ENCODE measurements around the gene SLC13A2.

Gene SLC13A2

DNA sequence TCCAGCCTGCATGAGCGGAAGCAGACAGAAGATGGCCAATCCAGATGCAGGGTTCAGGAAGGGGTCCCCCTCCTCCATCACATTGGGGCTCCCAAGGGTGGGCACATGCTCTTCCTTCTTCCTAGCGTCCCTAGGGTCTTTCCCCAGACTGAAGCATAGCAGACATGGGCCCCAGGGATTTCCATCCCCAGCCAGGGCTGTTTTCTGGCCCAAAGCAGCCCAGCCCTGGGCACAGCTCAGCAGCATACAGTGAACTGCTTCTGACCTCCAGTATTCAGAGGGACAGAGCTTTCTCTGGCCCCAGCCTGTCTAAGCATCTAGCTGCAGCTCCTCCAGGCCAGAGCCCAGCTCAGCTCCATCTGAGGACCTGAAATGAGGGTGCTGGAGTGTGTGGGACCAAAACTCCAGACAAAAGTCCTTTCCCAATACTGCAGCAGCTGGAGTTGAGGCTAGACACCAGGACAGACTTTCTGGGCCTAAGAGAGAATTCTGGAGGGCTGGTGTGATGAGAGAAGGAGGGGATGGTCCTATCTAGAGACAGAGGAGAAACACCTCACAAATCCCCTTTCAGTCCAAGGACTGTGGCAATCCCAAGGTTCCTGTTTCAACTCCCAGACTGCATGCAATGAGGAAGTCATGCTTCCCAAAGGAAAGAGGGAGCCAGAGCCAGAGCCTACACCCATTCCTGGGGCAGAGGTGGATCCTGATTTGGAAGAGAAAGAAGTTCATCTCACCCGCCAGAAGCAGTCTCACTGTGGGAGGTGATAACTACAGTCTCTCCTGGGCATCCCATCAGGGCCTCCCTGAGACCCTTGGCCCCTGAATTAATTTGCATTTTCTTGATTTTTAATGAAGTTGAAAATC, 28.2 kb downstream of the SLC13A2 start:
- H2BK5ac ChIP-seq (ENCODE audit: low read length) = no peak overlapping the region
- no peak overlapping the region for H3K23ac ChIP-seq (ENCODE audit: low read length)
- no peak overlapping the region for H2BK15ac ChIP-seq (replicated peaks; ENCODE audit: low read depth)
- H3K4me3 ChIP-seq (ENCODE audit: low read length) = no peak overlapping the region
- no CpG with 5 or more reads among the region's 3 CpGs for WGBS (ENCODE audit: extremely low coverage, insufficient coverage, low lambda C conversion rate)
- H3K79me1 ChIP-seq (ENCODE audit: low read length) = no peaks in the 10 kb centered on the region
- no peak for DNase-seq
- no peak overlapping the region for H3K56ac ChIP-seq (ENCODE audit: low read length)
- H2BK120ac ChIP-seq (ENCODE audit: low read depth, low read length) = no peak overlapping the region
- no peaks in the 10 kb centered on the region for H3K36me3 ChIP-seq (ENCODE audit: control insufficient read depth, insufficient read depth, low read length)
- no peak overlapping the region for H3K27ac ChIP-seq (ENCODE audit: low read depth, low read length)
- H4K8ac ChIP-seq (ENCODE audit: low read depth, low read length) = no peak overlapping the region
- no peaks in the 10 kb centered on the region for H3K27me3 ChIP-seq (ENCODE audit: insufficient read depth, low read length, poor library complexity)
- no peak overlapping the region for H3K4ac ChIP-seq (ENCODE audit: low read depth, low read length)
- no peak overlapping the region for H3K4me2 ChIP-seq (ENCODE audit: low read length)
- H3K9ac ChIP-seq (ENCODE audit: low read length) = no peak overlapping the region
- H3K79me2 ChIP-seq (ENCODE audit: control insufficient read depth, insufficient read depth, low read length) = no peaks in the 10 kb centered on the region
- H2AK5ac ChIP-seq (ENCODE audit: low read length) = no peak overlapping the region
- no peak overlapping the region for H3K18ac ChIP-seq (ENCODE audit: low read length)
- no peak overlapping the region for H4K5ac ChIP-seq (ENCODE audit: low read length)
- H3K4me1 ChIP-seq (ENCODE audit: control insufficient read depth, low read depth, low read length) = no peaks in the 10 kb centered on the region

DNA sequence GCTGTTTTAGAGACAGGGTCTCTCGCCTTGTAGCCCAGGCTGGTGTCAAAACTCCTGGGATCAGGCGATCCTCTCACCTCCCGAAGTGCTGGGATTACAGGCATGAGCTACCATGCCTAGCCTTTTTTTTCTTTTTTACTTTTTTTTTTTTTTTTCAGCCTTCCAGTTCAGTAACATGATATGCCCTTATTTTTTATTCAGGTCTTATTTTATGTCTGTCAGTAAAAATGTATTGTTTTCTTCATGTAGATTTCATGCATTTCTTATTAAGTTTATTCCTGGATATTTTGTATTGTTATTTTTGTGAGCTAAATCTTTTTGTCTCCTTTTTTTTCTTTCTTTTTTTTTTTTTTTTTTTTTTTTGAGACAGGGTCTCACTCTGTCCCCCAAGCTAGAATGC, 30.0 kb downstream of the SLC13A2 start:
- H3K79me2 ChIP-seq (ENCODE audit: control insufficient read depth, insufficient read depth, low read length) = no peaks in the 10 kb centered on the region
- H3K79me1 ChIP-seq (ENCODE audit: low read length) = no peaks in the 10 kb centered on the region
- no peak overlapping the region for H2BK120ac ChIP-seq (ENCODE audit: low read depth, low read length)
- DNase-seq = no peak
- H3K23ac ChIP-seq (ENCODE audit: low read length) = no peak overlapping the region
- H3K18ac ChIP-seq (ENCODE audit: low read length) = no peak overlapping the region
- H4K8ac ChIP-seq (ENCODE audit: low read depth, low read length) = no peak overlapping the region
- H2BK5ac ChIP-seq (ENCODE audit: low read length) = no peak overlapping the region
- no peaks in the 10 kb centered on the region for H3K4me1 ChIP-seq (ENCODE audit: control insufficient read depth, low read depth, low read length)
- H2BK15ac ChIP-seq (replicated peaks; ENCODE audit: low read depth) = no peak overlapping the region
- H3K4ac ChIP-seq (ENCODE audit: low read depth, low read length) = no peak overlapping the region
- no peak overlapping the region for H3K27ac ChIP-seq (ENCODE audit: low read depth, low read length)
- H3K27me3 ChIP-seq (ENCODE audit: insufficient read depth, low read length, poor library complexity) = no peaks in the 10 kb centered on the region
- no CpG with 5 or more reads among the region's 3 CpGs for WGBS (ENCODE audit: extremely low coverage, insufficient coverage, low lambda C conversion rate)
- no peak overlapping the region for H2AK5ac ChIP-seq (ENCODE audit: low read length)
- H3K36me3 ChIP-seq (ENCODE audit: control insufficient read depth, insufficient read depth, low read length) = no peaks in the 10 kb centered on the region
- no peak overlapping the region for H4K5ac ChIP-seq (ENCODE audit: low read length)
- H3K4me3 ChIP-seq (ENCODE audit: low read length) = no peak overlapping the region
- H3K9ac ChIP-seq (ENCODE audit: low read length) = no peak overlapping the region
- no peak overlapping the region for H3K56ac ChIP-seq (ENCODE audit: low read length)
- no peak overlapping the region for H3K4me2 ChIP-seq (ENCODE audit: low read length)

DNA sequence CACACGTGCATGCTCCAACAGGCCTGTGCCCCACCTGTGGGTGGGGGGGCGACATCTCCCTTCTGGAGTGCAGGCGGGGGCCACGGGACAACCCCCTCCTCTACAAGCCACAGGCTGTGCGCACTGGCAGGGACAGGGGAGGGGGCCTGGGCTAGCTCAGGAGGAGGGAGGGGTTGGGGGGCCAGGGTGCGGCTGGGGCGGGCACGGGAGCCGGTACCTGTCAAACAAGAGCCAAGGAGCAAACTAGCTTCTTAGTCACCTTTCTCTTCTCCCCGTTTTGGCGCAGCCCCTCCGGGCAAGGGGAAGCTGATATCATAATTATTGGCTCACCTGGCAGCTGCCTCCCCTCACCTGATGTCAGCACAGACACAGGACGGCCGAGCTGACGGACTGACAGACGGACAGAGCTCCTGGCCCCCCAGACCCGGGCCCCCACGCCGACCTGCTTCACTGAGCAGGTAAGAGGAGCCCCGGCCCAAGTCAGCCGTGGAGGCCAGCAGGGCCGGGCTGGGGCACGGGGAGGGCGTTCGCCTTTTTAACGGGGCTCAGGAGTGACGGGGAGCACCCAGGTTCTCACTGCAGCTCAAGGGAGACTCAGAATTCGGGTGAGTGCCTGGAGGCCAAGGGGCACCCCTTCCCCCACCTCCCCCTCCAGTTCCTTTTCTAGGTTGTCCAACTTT, 32.7 kb downstream of the SLC13A2 start, which contains the start of gene FOXN1:
Gene FOXN1 (plus strand): TSS at position 363 of the 680 bp plus-strand sequence. CDS start 17,622 bp downstream, outside the sequence.
- Histone ChIP-seq H2BK120ac (ENCODE audit: low read depth, low read length) (no peak within 1 kb of the TSS), H3K23ac (ENCODE audit: low read length) (no peak within 1 kb of the TSS), H3K4ac (ENCODE audit: low read depth, low read length) (no peak within 1 kb of the TSS), H3K27me3 (ENCODE audit: insufficient read depth, low read length, poor library complexity) (no peaks in the 10 kb centered on the region), H3K79me1 (ENCODE audit: low read length) (no peaks in the 10 kb centered on the region), H2BK5ac (ENCODE audit: low read length) (no peak within 1 kb of the TSS), H3K18ac (ENCODE audit: low read length) (no peak within 1 kb of the TSS), H3K79me2 (ENCODE audit: control insufficient read depth, insufficient read depth, low read length) (no peaks in the 10 kb centered on the region), H3K56ac (ENCODE audit: low read length) (no peak within 1 kb of the TSS), H3K27ac (ENCODE audit: low read depth, low read length) (no peak within 1 kb of the TSS), H2BK15ac (replicated peaks; ENCODE audit: low read depth) (no peak within 1 kb of the TSS), H2AK5ac (ENCODE audit: low read length) (no peak within 1 kb of the TSS), H3K4me2 (ENCODE audit: low read length) (no peak within 1 kb of the TSS), H3K9ac (ENCODE audit: low read length) (no peak within 1 kb of the TSS), H3K4me1 (ENCODE audit: control insufficient read depth, low read depth, low read length) (no peaks in the 10 kb centered on the region), H4K5ac (ENCODE audit: low read length) (no peak within 1 kb of the TSS), H4K8ac (ENCODE audit: low read depth, low read length) (no peak within 1 kb of the TSS), H3K36me3 (ENCODE audit: control insufficient read depth, insufficient read depth, low read length) (no peaks in the 10 kb centered on the region), H3K4me3 (ENCODE audit: low read length) (no peak within 1 kb of the TSS)
- no peak for DNase-seq
- WGBS (ENCODE audit: extremely low coverage, insufficient coverage, low lambda C conversion rate) = no CpG with 5 or more reads among the region's 28 CpGs

GRCh38 chr17:28506763-28507487, 33.5 kb downstream of the SLC13A2 start:
- Histone ChIP-seq H3K36me3 (ENCODE audit: control insufficient read depth, insufficient read depth, low read length) (no peaks in the 10 kb centered on the region), H3K79me1 (ENCODE audit: low read length) (no peaks in the 10 kb centered on the region), H3K4ac (ENCODE audit: low read depth, low read length) (no peak overlapping the region), H4K8ac (ENCODE audit: low read depth, low read length) (no peak overlapping the region), H3K23ac (ENCODE audit: low read length) (no peak overlapping the region), H3K79me2 (ENCODE audit: control insufficient read depth, insufficient read depth, low read length) (no peaks in the 10 kb centered on the region), H3K4me3 (ENCODE audit: low read length) (no peak overlapping the region), H3K18ac (ENCODE audit: low read length) (no peak overlapping the region), H3K4me1 (ENCODE audit: control insufficient read depth, low read depth, low read length) (no peaks in the 10 kb centered on the region), H3K4me2 (ENCODE audit: low read length) (no peak overlapping the region), H3K56ac (ENCODE audit: low read length) (no peak overlapping the region), H3K9ac (ENCODE audit: low read length) (no peak overlapping the region), H2BK120ac (ENCODE audit: low read depth, low read length) (no peak overlapping the region), H4K5ac (ENCODE audit: low read length) (no peak overlapping the region), H3K27ac (ENCODE audit: low read depth, low read length) (no peak overlapping the region), H3K27me3 (ENCODE audit: insufficient read depth, low read length, poor library complexity) (no peaks in the 10 kb centered on the region), H2AK5ac (ENCODE audit: low read length) (no peak overlapping the region), H2BK5ac (ENCODE audit: low read length) (no peak overlapping the region), H2BK15ac (replicated peaks; ENCODE audit: low read depth) (no peak overlapping the region)
- WGBS (ENCODE audit: extremely low coverage, insufficient coverage, low lambda C conversion rate) = no CpG with 5 or more reads among the region's 14 CpGs
- DNase-seq = no peak

DNA sequence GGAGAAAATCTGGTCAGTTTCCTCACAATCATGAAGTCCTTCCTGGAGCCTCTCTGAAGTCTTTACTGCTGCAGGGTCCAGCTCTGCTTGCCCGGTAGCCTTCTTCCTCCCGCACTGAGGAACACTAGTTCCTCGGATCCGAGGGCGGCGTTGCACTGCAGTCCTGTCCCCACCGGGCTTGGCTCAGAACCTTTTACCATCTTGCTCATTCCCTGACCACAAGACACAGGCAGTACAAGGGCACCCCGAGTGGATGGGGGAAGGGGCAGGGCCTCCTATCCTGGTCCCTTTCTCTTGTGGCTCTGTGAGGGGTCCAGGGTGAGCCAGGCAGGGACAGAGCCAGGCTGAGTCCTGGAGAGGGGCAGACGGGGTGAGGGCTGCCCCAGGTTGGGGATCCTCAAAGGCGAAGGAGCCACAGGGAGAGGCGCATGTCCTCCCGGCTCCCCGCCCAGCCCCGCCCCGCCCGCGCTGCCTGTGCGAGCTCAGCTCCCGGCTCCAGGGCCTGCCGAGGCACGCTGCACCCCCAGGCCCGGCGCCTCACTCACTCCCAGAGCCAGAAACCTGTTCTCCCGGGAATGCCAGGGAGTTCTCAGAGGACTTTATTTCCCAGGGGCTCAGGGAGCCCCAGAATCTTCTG, 34.2 kb downstream of the SLC13A2 start:
- Histone ChIP-seq H4K5ac (ENCODE audit: low read length) (no peak overlapping the region), H2BK120ac (ENCODE audit: low read depth, low read length) (no peak overlapping the region), H3K9ac (ENCODE audit: low read length) (peak overlapping the region; percentile 52), H3K79me2 (ENCODE audit: control insufficient read depth, insufficient read depth, low read length) (no peaks in the 10 kb centered on the region), H3K4me3 (ENCODE audit: low read length) (no peak overlapping the region), H2AK5ac (ENCODE audit: low read length) (no peak overlapping the region), H2BK5ac (ENCODE audit: low read length) (no peak overlapping the region), H3K36me3 (ENCODE audit: control insufficient read depth, insufficient read depth, low read length) (no peaks in the 10 kb centered on the region), H3K4ac (ENCODE audit: low read depth, low read length) (no peak overlapping the region), H3K23ac (ENCODE audit: low read length) (no peak overlapping the region), H3K18ac (ENCODE audit: low read length) (no peak overlapping the region), H4K8ac (ENCODE audit: low read depth, low read length) (no peak overlapping the region), H3K79me1 (ENCODE audit: low read length) (no peaks in the 10 kb centered on the region), H3K27me3 (ENCODE audit: insufficient read depth, low read length, poor library complexity) (no peaks in the 10 kb centered on the region), H2BK15ac (replicated peaks; ENCODE audit: low read depth) (no peak overlapping the region), H3K56ac (ENCODE audit: low read length) (peak overlapping the region; percentile 66), H3K27ac (ENCODE audit: low read depth, low read length) (no peak overlapping the region), H3K4me2 (ENCODE audit: low read length) (peak overlapping the region; percentile 21), H3K4me1 (ENCODE audit: control insufficient read depth, low read depth, low read length) (no peaks in the 10 kb centered on the region)
- DNase-seq = no peak
- no CpG with 5 or more reads among the region's 24 CpGs for WGBS (ENCODE audit: extremely low coverage, insufficient coverage, low lambda C conversion rate)

Measured in mesendoderm (in vitro differentiated cells).